HS-27A (cell line): ENCODE data around the gene NFKB1.
"Not testable (repeated sequence)": the region's sequence is repeated elsewhere in the genome, so short reads cannot be mapped to it uniquely, and the experiment has no call there.

Source experiments
- DNase-seq: peaks from one replicate; pipeline ENCODE4 v3.0.0-alpha.2; 2012; ENCODE audit warnings: low read depth, missing footprints

Gene NFKB1

GRCh38 chr4:102500696-102501446, at the start of gene NFKB1:
NFKB1 (plus strand) TSS chr4:102501359; CDS start chr4:102525519, 24,160 bp downstream.
- DNase-seq = peak; percentile 35

GRCh38 chr4:102452854-102453253, 48.3 kb upstream of the NFKB1 start:
- DNase-seq = no peak

- no peak for DNase-seq
Observed at GRCh38 chr4:102453827-102454226, 47.3 kb upstream of the NFKB1 start.

- DNase-seq = no peak
Observed at GRCh38 chr4:102454268-102454667, 46.9 kb upstream of the NFKB1 start.

GRCh38 chr4:102454981-102455685, 46.0 kb upstream of the NFKB1 start:
- no peak for DNase-seq

GRCh38 chr4:102455750-102456149, 45.4 kb upstream of the NFKB1 start:
- no peak for DNase-seq

- DNase-seq = no peak
Observed at GRCh38 chr4:102466298-102466697, 34.9 kb upstream of the NFKB1 start.

GRCh38 chr4:102469806-102470205, 31.4 kb upstream of the NFKB1 start:
- DNase-seq = no peak

- DNase-seq = no peak
Observed at GRCh38 chr4:102472441-102473013, 28.6 kb upstream of the NFKB1 start.

GRCh38 chr4:102473476-102473875, 27.7 kb upstream of the NFKB1 start:
- DNase-seq = no peak

GRCh38 chr4:102474736-102475504, 26.2 kb upstream of the NFKB1 start:
- no peak for DNase-seq

- no peak for DNase-seq
Observed at GRCh38 chr4:102477657-102478056, 23.5 kb upstream of the NFKB1 start.

- no peak for DNase-seq
Observed at GRCh38 chr4:102478186-102478585, 23.0 kb upstream of the NFKB1 start.

- DNase-seq = not testable (repeated sequence)
Observed at GRCh38 chr4:102479832-102480231, 21.3 kb upstream of the NFKB1 start.

GRCh38 chr4:102483120-102483519, 18.0 kb upstream of the NFKB1 start:
- no peak for DNase-seq

- not testable (repeated sequence) for DNase-seq
Observed at GRCh38 chr4:102483990-102484692, 17.0 kb upstream of the NFKB1 start.

GRCh38 chr4:102492531-102493241, 8.5 kb upstream of the NFKB1 start:
- no peak for DNase-seq

GRCh38 chr4:102493257-102493656, 7.9 kb upstream of the NFKB1 start:
- DNase-seq = no peak

- DNase-seq = no peak
Observed at GRCh38 chr4:102493794-102494193, 7.4 kb upstream of the NFKB1 start.

- DNase-seq = no peak
Observed at GRCh38 chr4:102494603-102495002, 6.6 kb upstream of the NFKB1 start.

- DNase-seq = no peak
Observed at GRCh38 chr4:102497986-102498385, 3.2 kb upstream of the NFKB1 start.
